ENCODE results near the gene MAD1L1. TPM values are rescaled to one million over a fixed set of nuclear protein-coding genes. Genes with fewer than 3 reads are reported as not detected.

The MAD1L1 gene
- total RNA-seq, 1 experiment from 2014 or later: 38.5 TPM

DNA sequence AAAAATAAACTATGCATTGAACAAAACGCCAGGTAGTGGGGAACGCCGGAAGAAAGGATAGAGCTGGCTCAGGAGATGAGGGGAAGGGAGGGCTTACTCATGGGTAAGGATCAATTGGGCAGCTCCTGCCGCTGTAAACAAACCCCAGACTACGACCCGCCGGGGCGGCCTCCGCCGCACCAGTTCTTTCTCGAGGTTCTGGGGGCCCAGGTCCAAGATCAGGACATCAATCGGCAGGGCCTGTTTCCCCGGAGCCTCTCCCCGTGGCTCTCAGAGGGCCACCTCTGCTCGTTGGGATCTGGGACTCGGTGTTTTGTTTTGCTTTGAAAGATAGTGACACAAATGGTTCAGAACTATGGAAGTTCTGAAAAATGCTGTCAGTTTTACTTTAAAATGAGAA is 422.2 kb downstream of the MAD1L1 start:
- no peaks in the 10 kb centered on the region for H3K9me3 ChIP-seq (ENCODE audit: control insufficient read depth in 1 of 2, insufficient read depth in 1 of 2, low read depth in 1 of 2, low read length in 2 of 2)
- no peak overlapping the region for H2AFZ ChIP-seq (ENCODE audit: low read depth, low read length, poor library complexity, severe bottlenecking)
- no peaks in the 10 kb centered on the region for H3K79me2 ChIP-seq (ENCODE audit: insufficient read depth, low read length)
- RAD21 ChIA-PET (ENCODE audit: low non-redundant PET in 1 of 2, low total read pairs in 2 of 2, uncharacterized antibody in 2 of 2, unreplicated experiment in 2 of 2): no interaction called here
- H3K9ac ChIP-seq (ENCODE audit: low read length): no peak overlapping the region
- H3K4me1 ChIP-seq (ENCODE audit: control insufficient read depth in 1 of 2, insufficient read depth in 2 of 2, low read length in 2 of 2): no peaks in the 10 kb centered on the region
- no peaks in the 10 kb centered on the region for H3K9me2 ChIP-seq (ENCODE audit: insufficient read depth)
- H4K20me1 ChIP-seq (ENCODE audit: insufficient read depth): no peaks in the 10 kb centered on the region
- no peak for ATAC-seq
- POLR2A ChIA-PET: no interaction called here
- no peak overlapping the region for H3K27ac ChIP-seq (ENCODE audit: low read depth, low read length)
- CTCF ChIA-PET: no interaction called here
- H3K4me2 ChIP-seq (ENCODE audit: low read length): no peak overlapping the region
- TF ChIP-seq ZNF274 (IDR thresholded peaks at IDR 0.05; ENCODE audit: low read depth, low read length) (no peak), ZFX (IDR thresholded peaks at IDR 0.05) (no peak), SRF (IDR thresholded peaks at IDR 0.05; ENCODE audit: low read depth) (no peak), POLR2A (IDR thresholded peaks at IDR 0.05; ENCODE audit: borderline replicate concordance, extremely low read depth, insufficient read depth, insufficient read length) (no peak), EGR1 (IDR thresholded peaks at IDR 0.05; ENCODE audit: low read depth) (no peak), FOSL1 (IDR thresholded peaks at IDR 0.05; ENCODE audit: low read depth) (no peak), YY1 (IDR thresholded peaks at IDR 0.05; ENCODE audit: extremely low read depth, insufficient replicate concordance, low read depth, low read length) (no peak), SP1 (IDR thresholded peaks at IDR 0.05; ENCODE audit: low read depth) (no peak), CEBPB (IDR thresholded peaks at IDR 0.05; ENCODE audit: low read depth) (no peak), ELF1 (IDR thresholded peaks at IDR 0.05; ENCODE audit: borderline replicate concordance, low read depth) (no peak), JUND (IDR thresholded peaks at IDR 0.05) (no peak), SIN3A (IDR thresholded peaks at IDR 0.05; ENCODE audit: low read depth) (no peak), TCF7L2 (IDR thresholded peaks at IDR 0.05; ENCODE audit: borderline replicate concordance, extremely low read depth, insufficient read depth, insufficient read length) (no peak)
- TF ChIP-seq, protein P1, sequence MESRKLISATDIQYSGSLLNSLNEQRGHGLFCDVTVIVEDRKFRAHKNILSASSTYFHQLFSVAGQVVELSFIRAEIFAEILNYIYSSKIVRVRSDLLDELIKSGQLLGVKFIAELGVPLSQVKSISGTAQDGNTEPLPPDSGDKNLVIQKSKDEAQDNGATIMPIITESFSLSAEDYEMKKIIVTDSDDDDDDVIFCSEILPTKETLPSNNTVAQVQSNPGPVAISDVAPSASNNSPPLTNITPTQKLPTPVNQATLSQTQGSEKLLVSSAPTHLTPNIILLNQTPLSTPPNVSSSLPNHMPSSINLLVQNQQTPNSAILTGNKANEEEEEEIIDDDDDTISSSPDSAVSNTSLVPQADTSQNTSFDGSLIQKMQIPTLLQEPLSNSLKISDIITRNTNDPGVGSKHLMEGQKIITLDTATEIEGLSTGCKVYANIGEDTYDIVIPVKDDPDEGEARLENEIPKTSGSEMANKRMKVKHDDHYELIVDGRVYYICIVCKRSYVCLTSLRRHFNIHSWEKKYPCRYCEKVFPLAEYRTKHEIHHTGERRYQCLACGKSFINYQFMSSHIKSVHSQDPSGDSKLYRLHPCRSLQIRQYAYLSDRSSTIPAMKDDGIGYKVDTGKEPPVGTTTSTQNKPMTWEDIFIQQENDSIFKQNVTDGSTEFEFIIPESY (IDR thresholded peaks at IDR 0.05; ENCODE audit: extremely low read depth, insufficient replicate concordance, low read length): no peak
- TF ChIP-seq, protein P2, sequence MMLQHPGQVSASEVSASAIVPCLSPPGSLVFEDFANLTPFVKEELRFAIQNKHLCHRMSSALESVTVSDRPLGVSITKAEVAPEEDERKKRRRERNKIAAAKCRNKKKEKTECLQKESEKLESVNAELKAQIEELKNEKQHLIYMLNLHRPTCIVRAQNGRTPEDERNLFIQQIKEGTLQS (IDR thresholded peaks at IDR 0.05): no peak
- TF ChIP-seq, protein P3, sequence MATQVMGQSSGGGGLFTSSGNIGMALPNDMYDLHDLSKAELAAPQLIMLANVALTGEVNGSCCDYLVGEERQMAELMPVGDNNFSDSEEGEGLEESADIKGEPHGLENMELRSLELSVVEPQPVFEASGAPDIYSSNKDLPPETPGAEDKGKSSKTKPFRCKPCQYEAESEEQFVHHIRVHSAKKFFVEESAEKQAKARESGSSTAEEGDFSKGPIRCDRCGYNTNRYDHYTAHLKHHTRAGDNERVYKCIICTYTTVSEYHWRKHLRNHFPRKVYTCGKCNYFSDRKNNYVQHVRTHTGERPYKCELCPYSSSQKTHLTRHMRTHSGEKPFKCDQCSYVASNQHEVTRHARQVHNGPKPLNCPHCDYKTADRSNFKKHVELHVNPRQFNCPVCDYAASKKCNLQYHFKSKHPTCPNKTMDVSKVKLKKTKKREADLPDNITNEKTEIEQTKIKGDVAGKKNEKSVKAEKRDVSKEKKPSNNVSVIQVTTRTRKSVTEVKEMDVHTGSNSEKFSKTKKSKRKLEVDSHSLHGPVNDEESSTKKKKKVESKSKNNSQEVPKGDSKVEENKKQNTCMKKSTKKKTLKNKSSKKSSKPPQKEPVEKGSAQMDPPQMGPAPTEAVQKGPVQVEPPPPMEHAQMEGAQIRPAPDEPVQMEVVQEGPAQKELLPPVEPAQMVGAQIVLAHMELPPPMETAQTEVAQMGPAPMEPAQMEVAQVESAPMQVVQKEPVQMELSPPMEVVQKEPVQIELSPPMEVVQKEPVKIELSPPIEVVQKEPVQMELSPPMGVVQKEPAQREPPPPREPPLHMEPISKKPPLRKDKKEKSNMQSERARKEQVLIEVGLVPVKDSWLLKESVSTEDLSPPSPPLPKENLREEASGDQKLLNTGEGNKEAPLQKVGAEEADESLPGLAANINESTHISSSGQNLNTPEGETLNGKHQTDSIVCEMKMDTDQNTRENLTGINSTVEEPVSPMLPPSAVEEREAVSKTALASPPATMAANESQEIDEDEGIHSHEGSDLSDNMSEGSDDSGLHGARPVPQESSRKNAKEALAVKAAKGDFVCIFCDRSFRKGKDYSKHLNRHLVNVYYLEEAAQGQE (IDR thresholded peaks at IDR 0.05; ENCODE audit: low read depth): no peak
- H3K27me3 ChIP-seq (ENCODE audit: insufficient read depth, low read length): no peaks in the 10 kb centered on the region
- no peak overlapping the region for H3K4me3 ChIP-seq (replicated peaks in 1 of 2; ENCODE audit: low read depth in 1 of 2, low read length in 2 of 2)
- BruUV-seq (replicated peaks): no TSS peak
- DNase-seq (ENCODE audit: low read depth, low spot score): no peak
- H3K36me3 ChIP-seq (ENCODE audit: control insufficient read depth in 1 of 2, insufficient read depth in 2 of 2, low read length in 2 of 2): no peaks in the 10 kb centered on the region
- intact Hi-C loops (cut with micrococcal nuclease): no loop called here
